Dermis lymphatic vessel endothelial cell (primary cell): Measurements from ENCODE around the gene QRICH2. TPM values are rescaled to one million over a fixed set of nuclear protein-coding genes. Genes with fewer than 3 reads are reported as not detected.

Experiments used
- total RNA-seq: library from RNA; depleted of rRNA; stranded (reverse); fragments of >200 nt; gene quantifications from 2 replicates; pipeline ENCODE4 v1.2.1, GENCODE V29; 2014

The QRICH2 gene, protein sequence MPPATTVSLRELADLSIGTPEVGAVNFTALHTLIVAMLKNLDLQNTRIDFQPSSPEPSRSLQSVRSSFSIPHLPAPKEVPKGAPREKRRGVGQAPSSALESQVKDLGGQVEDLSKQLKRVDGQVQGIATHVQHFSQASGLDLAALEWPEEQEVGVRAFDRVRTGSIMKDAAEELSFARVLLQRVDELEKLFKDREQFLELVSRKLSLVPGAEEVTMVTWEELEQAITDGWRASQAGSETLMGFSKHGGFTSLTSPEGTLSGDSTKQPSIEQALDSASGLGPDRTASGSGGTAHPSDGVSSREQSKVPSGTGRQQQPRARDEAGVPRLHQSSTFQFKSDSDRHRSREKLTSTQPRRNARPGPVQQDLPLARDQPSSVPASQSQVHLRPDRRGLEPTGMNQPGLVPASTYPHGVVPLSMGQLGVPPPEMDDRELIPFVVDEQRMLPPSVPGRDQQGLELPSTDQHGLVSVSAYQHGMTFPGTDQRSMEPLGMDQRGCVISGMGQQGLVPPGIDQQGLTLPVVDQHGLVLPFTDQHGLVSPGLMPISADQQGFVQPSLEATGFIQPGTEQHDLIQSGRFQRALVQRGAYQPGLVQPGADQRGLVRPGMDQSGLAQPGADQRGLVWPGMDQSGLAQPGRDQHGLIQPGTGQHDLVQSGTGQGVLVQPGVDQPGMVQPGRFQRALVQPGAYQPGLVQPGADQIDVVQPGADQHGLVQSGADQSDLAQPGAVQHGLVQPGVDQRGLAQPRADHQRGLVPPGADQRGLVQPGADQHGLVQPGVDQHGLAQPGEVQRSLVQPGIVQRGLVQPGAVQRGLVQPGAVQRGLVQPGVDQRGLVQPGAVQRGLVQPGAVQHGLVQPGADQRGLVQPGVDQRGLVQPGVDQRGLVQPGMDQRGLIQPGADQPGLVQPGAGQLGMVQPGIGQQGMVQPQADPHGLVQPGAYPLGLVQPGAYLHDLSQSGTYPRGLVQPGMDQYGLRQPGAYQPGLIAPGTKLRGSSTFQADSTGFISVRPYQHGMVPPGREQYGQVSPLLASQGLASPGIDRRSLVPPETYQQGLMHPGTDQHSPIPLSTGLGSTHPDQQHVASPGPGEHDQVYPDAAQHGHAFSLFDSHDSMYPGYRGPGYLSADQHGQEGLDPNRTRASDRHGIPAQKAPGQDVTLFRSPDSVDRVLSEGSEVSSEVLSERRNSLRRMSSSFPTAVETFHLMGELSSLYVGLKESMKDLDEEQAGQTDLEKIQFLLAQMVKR (N-terminal part only)
- total RNA-seq: 8.7 and 11.9 TPM in 2 replicates

DNA sequence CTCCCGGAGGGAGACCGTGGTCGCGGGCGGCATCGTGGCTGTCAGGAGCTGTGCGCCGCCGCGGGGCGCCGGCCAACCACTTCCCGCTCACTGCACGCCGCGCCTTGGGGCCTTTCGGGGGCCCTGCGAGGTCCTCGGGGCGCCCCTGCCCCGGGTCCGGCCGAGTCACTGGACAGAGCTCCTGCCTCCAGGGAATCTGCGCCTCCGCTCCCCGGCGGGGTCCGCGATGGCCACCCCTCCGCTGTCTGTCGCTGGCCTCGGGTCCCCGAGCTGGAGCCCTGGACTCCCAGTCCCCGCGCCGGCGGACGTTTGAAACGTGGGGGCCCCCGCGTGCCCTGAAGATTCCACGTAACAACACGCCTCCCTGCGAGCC lies at the start of gene QRICH2:
QRICH2 (minus strand) TSS at position 311 of the 373 bp plus-strand sequence; CDS start at position 33, 278 bp downstream.

DNA sequence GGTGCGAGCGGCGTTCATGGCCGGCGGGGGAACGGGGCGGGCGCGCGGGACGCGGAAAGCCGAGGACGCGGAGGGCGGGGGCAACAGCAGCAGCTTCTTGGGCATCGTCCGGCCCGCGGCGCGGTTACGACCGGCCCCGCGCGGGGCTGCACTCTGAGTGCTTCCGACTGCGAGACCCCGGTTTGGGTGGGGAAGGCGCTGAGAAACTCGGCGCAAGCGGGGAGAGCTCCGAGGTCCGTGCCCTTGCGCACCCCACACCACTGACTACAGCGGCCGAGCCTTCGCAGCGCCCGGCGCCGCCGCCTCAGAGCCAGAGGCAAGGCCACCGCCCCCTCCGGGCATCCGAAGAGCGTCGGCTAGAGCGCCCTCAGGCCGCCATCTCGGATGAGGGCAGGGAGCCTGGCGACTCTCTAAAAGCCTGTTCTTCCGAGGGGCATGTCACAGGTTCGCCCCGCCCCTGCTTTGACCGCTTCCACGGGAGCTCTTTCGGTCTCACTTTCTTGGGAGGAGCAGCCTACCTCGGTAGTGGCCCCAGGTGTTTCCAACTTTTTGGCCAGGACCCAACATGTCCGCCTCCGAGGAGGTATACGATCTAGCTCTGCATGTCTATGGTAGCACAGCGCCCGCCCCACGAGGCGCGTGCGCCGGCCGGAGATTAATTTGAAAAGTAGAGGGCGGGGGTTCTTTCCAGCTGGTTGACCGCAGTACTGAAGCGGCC lies 45.7 kb upstream of the QRICH2 start, which contains the start of gene PRPSAP1:
PRPSAP1 (minus strand) TSS at position 318 of the 718 bp plus-strand sequence; CDS start at position 105, 213 bp downstream.

DNA sequence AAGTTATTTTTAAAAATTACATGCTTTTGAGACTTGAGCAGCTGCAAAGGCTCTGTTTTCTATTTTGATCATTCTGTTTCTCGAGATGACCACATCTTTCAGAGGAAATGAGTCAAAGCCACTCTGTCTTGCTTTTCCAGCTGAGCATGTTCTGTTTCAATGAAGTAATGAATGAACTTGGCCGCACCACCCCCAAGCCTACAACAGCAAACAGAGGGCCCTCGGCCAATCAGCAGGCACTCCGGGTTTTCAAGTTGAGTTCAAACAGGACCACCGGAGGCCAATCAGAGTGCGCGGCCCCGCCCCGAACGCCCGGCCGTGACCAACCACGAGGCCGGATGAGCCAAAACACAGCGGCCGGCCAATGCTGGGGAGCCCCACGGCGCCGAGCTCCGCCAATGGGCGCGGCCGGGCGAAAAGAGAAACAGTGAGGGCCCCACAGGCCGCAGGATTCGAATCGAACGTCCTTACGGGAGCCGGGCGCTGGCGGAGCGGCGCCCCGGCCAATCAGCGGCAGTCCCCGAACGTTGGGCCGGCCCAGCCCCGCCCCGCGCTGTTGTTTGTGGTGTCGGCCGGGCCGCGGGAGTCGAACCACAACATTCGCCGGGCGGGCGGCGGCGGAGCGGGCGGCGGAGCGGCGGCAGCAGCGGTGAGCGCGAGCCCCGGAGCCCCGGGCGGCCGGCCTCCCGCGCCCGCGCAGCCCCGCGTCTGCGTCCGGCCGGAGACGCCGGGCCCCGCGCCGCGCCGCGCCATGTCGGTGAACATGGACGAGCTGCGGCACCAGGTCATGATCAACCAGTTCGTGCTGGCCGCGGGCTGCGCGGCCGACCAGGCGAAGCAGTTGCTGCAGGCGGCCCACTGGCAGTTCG lies 43.1 kb downstream of the QRICH2 start, which contains the start of gene UBALD2:
UBALD2 (plus strand) TSS at position 594 of the 869 bp plus-strand sequence; CDS start at position 752, 158 bp downstream.

DNA sequence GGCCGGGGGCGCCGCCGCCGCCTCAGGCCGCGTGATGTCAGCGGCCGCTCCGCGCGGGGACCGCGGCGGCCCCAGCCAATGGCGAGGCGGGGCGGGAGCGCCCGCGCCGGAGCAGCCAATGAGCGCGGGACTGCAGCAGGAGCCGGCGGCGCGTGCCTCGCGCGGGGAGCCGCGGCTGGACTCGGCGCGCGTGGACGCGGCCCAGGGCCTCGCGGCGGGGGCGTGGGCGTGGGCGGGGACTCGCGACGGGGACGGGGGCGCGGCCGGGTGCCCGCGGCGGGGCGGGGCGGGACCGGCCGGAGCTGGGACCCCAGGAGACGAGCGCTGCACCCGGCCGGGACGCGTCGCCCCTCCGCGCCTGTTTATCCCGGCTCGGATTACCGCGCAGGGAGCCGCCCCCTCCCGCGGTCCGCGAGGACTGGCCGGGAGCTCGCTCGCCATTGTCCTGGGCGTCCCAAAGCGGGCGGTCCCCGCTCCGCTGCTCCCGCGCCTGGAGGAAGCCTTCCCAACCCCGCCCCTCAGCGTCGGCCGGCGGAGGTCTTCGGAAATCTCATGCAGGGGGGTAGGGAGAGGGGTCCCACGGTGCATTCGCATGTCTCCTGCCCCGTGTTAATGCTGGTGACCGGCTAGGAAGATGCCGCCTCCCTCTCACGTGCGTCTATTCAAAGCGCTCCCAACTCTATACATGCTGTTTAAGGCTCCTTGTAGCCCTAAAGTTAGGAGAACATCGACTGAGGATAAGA lies 67.4 kb downstream of the QRICH2 start, which contains the start of gene RNF157:
RNF157 (minus strand) TSS at position 33 of the 743 bp plus-strand sequence. CDS start 253 bp downstream, outside the sequence.

Other genes starting within 250 kb of the QRICH2 start
- 27.1 and 27.3 TPM in 2 replicates for gene SRP68, start 235.8 kb downstream of the QRICH2 start, total RNA-seq
- gene GALR2, start 233.5 kb downstream of the QRICH2 start, total RNA-seq: 0.09 and 0.11 TPM in 2 replicates
- not detected in 2 replicates for gene ZACN, start 229.1 kb downstream of the QRICH2 start, total RNA-seq
- gene EXOC7, start 204.5 kb downstream of the QRICH2 start, total RNA-seq: 79.0 and 79.8 TPM in 2 replicates
- gene FOXJ1, start 167.0 kb downstream of the QRICH2 start, total RNA-seq: under 0.01 TPM in 1 of 2 replicates, not detected in the other
- gene RNF157, start 67.8 kb downstream of the QRICH2 start, total RNA-seq: 0.34 and 0.43 TPM in 2 replicates
- gene UBALD2, start 42.9 kb downstream of the QRICH2 start, total RNA-seq: 6.4 and 7.9 TPM in 2 replicates
- 98.3 and 149 TPM in 2 replicates for gene PRPSAP1, start 45.6 kb upstream of the QRICH2 start, total RNA-seq
- 263 and 383 TPM in 2 replicates for gene SPHK1, start 76.3 kb upstream of the QRICH2 start, total RNA-seq
- gene UBE2O, start 144.9 kb upstream of the QRICH2 start, total RNA-seq: 11.7 and 16.2 TPM in 2 replicates
- 0.09 TPM in 1 of 2 replicates, not detected in the other for gene AANAT, start 159.3 kb upstream of the QRICH2 start, total RNA-seq
- gene RHBDF2, start 193.1 kb upstream of the QRICH2 start, total RNA-seq: 7.9 and 9.4 TPM in 2 replicates
- 0.95 and 3.3 TPM in 2 replicates for gene CYGB, start 229.4 kb upstream of the QRICH2 start, total RNA-seq
- 0.17 and 0.54 TPM in 2 replicates for gene PRCD, start 231.8 kb upstream of the QRICH2 start, total RNA-seq